RPMI8226 (cell line): ENCODE results near the gene DCC.

Experiments used
- DNase-seq: peaks from one replicate; pipeline ENCODE4 v3.0.0-alpha.2; 2015

DCC gene

GRCh38 chr18:52519021-52519420, 179.0 kb downstream of the DCC start:
- no peak for DNase-seq

- no peak for DNase-seq
Measured at GRCh38 chr18:52523566-52523965, 183.6 kb downstream of the DCC start.

GRCh38 chr18:52531836-52532235, 191.8 kb downstream of the DCC start:
- DNase-seq, result no peak

- DNase-seq, result no peak
Measured at GRCh38 chr18:52536039-52536438, 196.0 kb downstream of the DCC start.

- no peak for DNase-seq
Measured at GRCh38 chr18:52537261-52537660, 197.3 kb downstream of the DCC start.

- no peak for DNase-seq
Measured at GRCh38 chr18:52541056-52541455, 201.1 kb downstream of the DCC start.

- DNase-seq, result no peak
Measured at GRCh38 chr18:52544086-52544485, 204.1 kb downstream of the DCC start.

GRCh38 chr18:52546686-52547346, 206.8 kb downstream of the DCC start:
- no peak for DNase-seq

- no peak for DNase-seq
Measured at GRCh38 chr18:52553441-52553840, 213.4 kb downstream of the DCC start.

GRCh38 chr18:52554180-52554579, 214.2 kb downstream of the DCC start:
- DNase-seq, result no peak

GRCh38 chr18:52567360-52567759, 227.4 kb downstream of the DCC start:
- DNase-seq, result no peak

GRCh38 chr18:52569492-52569891, 229.5 kb downstream of the DCC start:
- DNase-seq, result no peak

GRCh38 chr18:52570975-52571374, 231.0 kb downstream of the DCC start:
- DNase-seq, result no peak

- DNase-seq, result no peak
Measured at GRCh38 chr18:52572036-52573000, 232.3 kb downstream of the DCC start.

GRCh38 chr18:52577795-52578194, 237.8 kb downstream of the DCC start:
- DNase-seq, result no peak

- DNase-seq, result no peak
Measured at GRCh38 chr18:52582061-52582460, 242.1 kb downstream of the DCC start.

GRCh38 chr18:52582516-52582915, 242.5 kb downstream of the DCC start:
- no peak for DNase-seq

GRCh38 chr18:52588931-52589330, 248.9 kb downstream of the DCC start:
- DNase-seq, result no peak

- no peak for DNase-seq
Measured at GRCh38 chr18:52596748-52597435, 256.9 kb downstream of the DCC start.

- DNase-seq, result no peak
Measured at GRCh38 chr18:52598921-52599320, 258.9 kb downstream of the DCC start.

- no peak for DNase-seq
Measured at GRCh38 chr18:52602820-52603219, 262.8 kb downstream of the DCC start.

- DNase-seq, result no peak
Measured at GRCh38 chr18:52605345-52605744, 265.3 kb downstream of the DCC start.

- no peak for DNase-seq
Measured at GRCh38 chr18:52607985-52608384, 268.0 kb downstream of the DCC start.
